ENCODE measurements around the gene GPHB5.

The GPHB5 gene

GRCh38 chr14:63345826-63346225, 27.1 kb upstream of the GPHB5 start:
- TF ChIP-seq MAX (IDR thresholded peaks at IDR 0.05; ENCODE audit: low read depth, low read length) (no peak), MYC (IDR thresholded peaks at IDR 0.05; ENCODE audit: low read depth, low read length) (no peak), CTCF (IDR thresholded peaks at IDR 0.05; ENCODE audit: low read depth, low read length) (no peak), POLR2A (IDR thresholded peaks at IDR 0.05; ENCODE audit: extremely low read depth, insufficient read length) (no peak)
- no peak for DNase-seq (ENCODE audit: low read depth)

GRCh38 chr14:63344336-63344735, 25.6 kb upstream of the GPHB5 start:
- no peak for DNase-seq (ENCODE audit: low read depth)
- no peak overlapping the region for H3K4me3 ChIP-seq (ENCODE audit: low read depth, low read length)

More at GRCh38 chr14:63345826-63346225, 27.1 kb upstream of the GPHB5 start:
- H3K4me3 ChIP-seq (ENCODE audit: low read depth, low read length): no peak overlapping the region

GRCh38 chr14:63343878-63344277, 25.1 kb upstream of the GPHB5 start:
- no peak for DNase-seq (ENCODE audit: low read depth)
- no peak overlapping the region for H3K4me3 ChIP-seq (ENCODE audit: low read depth, low read length)
- TF ChIP-seq MAX (IDR thresholded peaks at IDR 0.05; ENCODE audit: low read depth, low read length) (no peak), MYC (IDR thresholded peaks at IDR 0.05; ENCODE audit: low read depth, low read length) (no peak), POLR2A (IDR thresholded peaks at IDR 0.05; ENCODE audit: extremely low read depth, insufficient read length) (no peak), CTCF (IDR thresholded peaks at IDR 0.05; ENCODE audit: low read depth, low read length) (no peak)

More at GRCh38 chr14:63344336-63344735, 25.6 kb upstream of the GPHB5 start:
- TF ChIP-seq MYC (IDR thresholded peaks at IDR 0.05; ENCODE audit: low read depth, low read length) (no peak), CTCF (IDR thresholded peaks at IDR 0.05; ENCODE audit: low read depth, low read length) (no peak), MAX (IDR thresholded peaks at IDR 0.05; ENCODE audit: low read depth, low read length) (no peak), POLR2A (IDR thresholded peaks at IDR 0.05; ENCODE audit: extremely low read depth, insufficient read length) (no peak)

GRCh38 chr14:63342371-63342770, 23.6 kb upstream of the GPHB5 start:
- DNase-seq (ENCODE audit: low read depth): no peak
- no peak overlapping the region for H3K4me3 ChIP-seq (ENCODE audit: low read depth, low read length)
- TF ChIP-seq MYC (IDR thresholded peaks at IDR 0.05; ENCODE audit: low read depth, low read length): no peak
- no peak for TF ChIP-seq MAX (IDR thresholded peaks at IDR 0.05; ENCODE audit: low read depth, low read length)
- TF ChIP-seq POLR2A (IDR thresholded peaks at IDR 0.05; ENCODE audit: extremely low read depth, insufficient read length): no peak
- no peak for TF ChIP-seq CTCF (IDR thresholded peaks at IDR 0.05; ENCODE audit: low read depth, low read length)

- no peak for TF ChIP-seq MAX (IDR thresholded peaks at IDR 0.05; ENCODE audit: low read depth, low read length)
- H3K4me3 ChIP-seq (ENCODE audit: low read depth, low read length): no peak overlapping the region
- DNase-seq (ENCODE audit: low read depth): no peak
Measured at GRCh38 chr14:63328787-63329737, 10.3 kb upstream of the GPHB5 start.

- TF ChIP-seq MYC (IDR thresholded peaks at IDR 0.05; ENCODE audit: low read depth, low read length) (no peak), CTCF (IDR thresholded peaks at IDR 0.05; ENCODE audit: low read depth, low read length) (no peak), MAX (IDR thresholded peaks at IDR 0.05; ENCODE audit: low read depth, low read length) (no peak), POLR2A (IDR thresholded peaks at IDR 0.05; ENCODE audit: extremely low read depth, insufficient read length) (no peak)
- H3K4me3 ChIP-seq (ENCODE audit: low read depth, low read length): no peak overlapping the region
- no peak for DNase-seq (ENCODE audit: low read depth)
Measured at GRCh38 chr14:63326840-63327239, 8.1 kb upstream of the GPHB5 start.
